PC-9 (cell line): ENCODE results near the gene KIF26B. TPM values are rescaled to one million over a fixed set of nuclear protein-coding genes. Genes with fewer than 3 reads are reported as not detected.

Experiments
- BruUV-seq: library from RNA; stranded (reverse); fragments of 400-500 nt; replicated peaks from 2 replicates; lab custom pipeline; 2021; lab: Mats Ljungman, UMichigan
- CTCF ChIA-PET: fragments of 300-600 bp; sonication (Branson Sonifier 250); formaldehyde crosslinking; loops from one replicate; lab custom pipeline; 2022; ENCODE audit warnings: antibody characterized with exemption; lab: Charles Lee
- POLR2A ChIA-PET: fragments of 300-600 bp; sonication (Branson Sonifier 250); formaldehyde crosslinking; loops from one replicate; lab custom pipeline; 2022; ENCODE audit warnings: antibody characterized with exemption; ENCODE audit not compliant: unreplicated experiment; lab: Charles Lee
- DNase-seq, 2 experiments: peaks; one replicate each; pipeline versions ENCODE4 v3.0.0 to v3.0.0-alpha.2; 2015 to 2022; ENCODE audit warnings: mixed read lengths in 1 of 2
- H2AFZ ChIP-seq: fragments of 200-600 bp; sonication (generic); 2 replicates; pipeline ENCODE4 v1.8.1; 2017; ENCODE audit warnings: antibody characterized with exemption
- H3F3A ChIP-seq: fragments of 200-600 bp; sonication (generic); 2 replicates; pipeline ENCODE4 v1.8.1; 2017; ENCODE audit warnings: antibody characterized with exemption, mild to moderate bottlenecking, low read depth; ENCODE audit not compliant: insufficient read depth
- H3K27ac ChIP-seq: fragments of 200-600 bp; sonication (generic); 2 replicates; pipeline ENCODE4 v1.6.1; 2016; ENCODE audit warnings: mixed run types
- H3K27me3 ChIP-seq: fragments of 200-600 bp; sonication (generic); 2 replicates; pipeline ENCODE4 v1.6.1; 2016; ENCODE audit warnings: low read depth, mixed run types; ENCODE audit not compliant: insufficient read depth
- H3K36me3 ChIP-seq: fragments of 200-600 bp; sonication (generic); 2 replicates; pipeline ENCODE4 v1.6.1; 2016; ENCODE audit warnings: low read depth, mixed run types
- H3K4me1 ChIP-seq: fragments of 200-600 bp; sonication (generic); replicated peaks from 2 replicates; pipeline ENCODE4 v1.6.1; 2016; ENCODE audit warnings: mixed run types; ENCODE audit not compliant: insufficient read depth
- H3K4me2 ChIP-seq: fragments of 200-600 bp; sonication (generic); 2 replicates; pipeline ENCODE4 v1.6.1; 2017; ENCODE audit warnings: mixed run types
- H3K4me3 ChIP-seq: fragments of 200-600 bp; sonication (generic); 2 replicates; pipeline ENCODE4 v1.6.1; 2016; ENCODE audit warnings: mixed run types
- H3K79me2 ChIP-seq: fragments of 200-600 bp; sonication (generic); 2 replicates; pipeline ENCODE4 v1.6.1; 2017; ENCODE audit warnings: low read depth, mixed run types
- H3K9me2 ChIP-seq: fragments of 200-600 bp; sonication (generic); 2 replicates; pipeline ENCODE4 v1.8.1; 2017; ENCODE audit warnings: mild to moderate bottlenecking; ENCODE audit not compliant: insufficient read depth
- H3K9me3 ChIP-seq: fragments of 200-600 bp; sonication (generic); 2 replicates; pipeline ENCODE4 v1.8.1; 2016; ENCODE audit warnings: low read depth; ENCODE audit not compliant: insufficient read depth
- H4K20me1 ChIP-seq: fragments of 200-600 bp; sonication (generic); 2 replicates; pipeline ENCODE4 v1.8.1; 2017; ENCODE audit not compliant: insufficient read depth
- CTCF ChIP-seq: fragments of 200-600 bp; sonication (generic); conservative IDR thresholded peaks from 2 replicates; pipeline ENCODE4 v1.6.1; 2017; ENCODE audit warnings: mixed run types, antibody characterized with exemption, mild to moderate bottlenecking, moderate library complexity
- EZH2 ChIP-seq: fragments of 200-600 bp; sonication (generic); IDR thresholded peaks from 2 replicates; pipeline ENCODE4 v1.8.0; 2017; ENCODE audit warnings: antibody characterized with exemption, low read depth
- intact Hi-C: fragments of 100-400 bp; cut with micrococcal nuclease; formaldehyde crosslinking; loops from one replicate; pipeline ENCODE4 v1.10.0; 2022; ENCODE audit not compliant: unreplicated experiment
- total RNA-seq: library from RNA; stranded (reverse); gene quantifications from 2 replicates; pipeline ENCODE4 v1.2.3, GENCODE V29; 2021

The KIF26B gene
- total RNA-seq, 1 experiment from 2014 or later = 0.11 TPM

GRCh38 chr1:245197911-245198379 lies 43.2 kb downstream of the KIF26B start:
- no peak overlapping the region for H3K27ac ChIP-seq
- H4K20me1 ChIP-seq = no peaks in the 10 kb centered on the region
- no peak for DNase-seq
- CTCF ChIA-PET = no interaction called here
- H3K4me2 ChIP-seq = no peak overlapping the region
- H3K9me2 ChIP-seq = no peaks in the 10 kb centered on the region
- peaks cover 45% of the 10 kb centered on the region for H3K27me3 ChIP-seq
- no peak overlapping the region for H2AFZ ChIP-seq
- intact Hi-C loops = no loop called here
- H3K36me3 ChIP-seq = no peaks in the 10 kb centered on the region
- no peaks in the 10 kb centered on the region for H3K9me3 ChIP-seq
- H3K4me1 ChIP-seq = no peaks in the 10 kb centered on the region
- no peak overlapping the region for H3K4me3 ChIP-seq
- no peak for TF ChIP-seq CTCF
- no peak for TF ChIP-seq EZH2
- H3F3A ChIP-seq = no peaks in the 10 kb centered on the region
- no TSS peak for BruUV-seq
- H3K79me2 ChIP-seq = no peaks in the 10 kb centered on the region
- POLR2A ChIA-PET = no interaction called here

GRCh38 chr1:245198748-245199516 lies 44.1 kb downstream of the KIF26B start:
- POLR2A ChIA-PET = no interaction called here
- Histone ChIP-seq H4K20me1 (no peaks in the 10 kb centered on the region), H3K27ac (no peak overlapping the region), H3K4me2 (no peak overlapping the region), H3K27me3 (peaks cover 45% of the 10 kb centered on the region), H3K9me2 (no peaks in the 10 kb centered on the region), H3K79me2 (no peaks in the 10 kb centered on the region), H3F3A (no peaks in the 10 kb centered on the region), H3K4me3 (no peak overlapping the region), H2AFZ (no peak overlapping the region), H3K4me1 (no peaks in the 10 kb centered on the region), H3K9me3 (no peaks in the 10 kb centered on the region), H3K36me3 (no peaks in the 10 kb centered on the region)
- no peak for DNase-seq
- BruUV-seq = no TSS peak
- intact Hi-C loops = no loop called here
- TF ChIP-seq CTCF (no peak), EZH2 (no peak)
- CTCF ChIA-PET = no interaction called here

GRCh38 chr1:245200146-245200545 lies 45.4 kb downstream of the KIF26B start:
- no peaks in the 10 kb centered on the region for H3F3A ChIP-seq
- H3K79me2 ChIP-seq = no peaks in the 10 kb centered on the region
- CTCF ChIA-PET = no interaction called here

More at GRCh38 chr1:245200146-245200545, 45.4 kb downstream of the KIF26B start:
- intact Hi-C loops = no loop called here
- no TSS peak for BruUV-seq
- no peak overlapping the region for H3K4me2 ChIP-seq
- peaks cover 34% of the 10 kb centered on the region for H3K27me3 ChIP-seq
- no peak overlapping the region for H2AFZ ChIP-seq
- H3K36me3 ChIP-seq = no peaks in the 10 kb centered on the region
- no peak overlapping the region for H3K27ac ChIP-seq
- H4K20me1 ChIP-seq = no peaks in the 10 kb centered on the region
- POLR2A ChIA-PET = no interaction called here
- H3K4me3 ChIP-seq = no peak overlapping the region
- H3K9me3 ChIP-seq = no peaks in the 10 kb centered on the region
- no peaks in the 10 kb centered on the region for H3K9me2 ChIP-seq
- no peak for DNase-seq
- TF ChIP-seq EZH2 (no peak), CTCF (no peak)
- H3K4me1 ChIP-seq = no peaks in the 10 kb centered on the region
